Testis (tissue), 3 donors: ENCODE results near the gene LTBP1. TPM values are rescaled to one million over a fixed set of nuclear protein-coding genes. Genes with fewer than 3 reads are reported as not detected.
"Not testable (repeated sequence)": the region's sequence is repeated elsewhere in the genome, so short reads cannot be mapped to it uniquely, and the experiment has no call there.

Experiments
- DNase-seq: peaks from one replicate; pipeline ENCODE4 v3.0.0-alpha.2; 2019
- H3K27ac ChIP-seq, 2 donors: fragments of 200-600 bp; sonication (generic); one replicate each; pipeline ENCODE4 v1.5.1; 2019
- H3K27me3 ChIP-seq: fragments of 200-600 bp; sonication (generic); one replicate; pipeline ENCODE4 v1.5.1; 2019
- H3K36me3 ChIP-seq: fragments of 200-600 bp; sonication (generic); one replicate; pipeline ENCODE4 v1.5.1; 2017; ENCODE audit warnings: low read depth; ENCODE audit errors: missing control alignments
- H3K4me1 ChIP-seq: fragments of 200-600 bp; sonication (generic); one replicate; pipeline ENCODE4 v1.5.1; 2019
- H3K4me3 ChIP-seq, 2 donors: fragments of 200-600 bp; sonication (generic); one replicate each; pipeline ENCODE4 v1.5.1; 2017 to 2019
- H3K9me3 ChIP-seq: fragments of 200-600 bp; sonication (generic); one replicate; pipeline ENCODE4 v1.5.1; 2017
- CTCF ChIP-seq, 3 experiments: fragments of 450-650 bp in 2 of 3; fragments of 200-600 bp in 1 of 3; sonication (generic) in 1 of 3; IDR thresholded peaks; one replicate each; pipeline ENCODE4 v1.5.1; 2016 to 2019; ENCODE audit warnings: antibody characterized with exemption in 3 of 3, mild to moderate bottlenecking in 2 of 3, moderate library complexity in 1 of 3
- POLR2A ChIP-seq: fragments of 450-650 bp; IDR thresholded peaks from one replicate; pipeline ENCODE4 v1.6.1; 2017; ENCODE audit warnings: antibody characterized with exemption, mild to moderate bottlenecking, moderate library complexity
- WGBS, 2 donors: methylation state at CpG; one replicate each; pipeline ENCODE4 v1.1.5; 2018; 5-methylcytosine and 5-hydroxymethylcytosine counted together
- intact Hi-C: fragments of 100-400 bp; cut with DNase I; formaldehyde crosslinking; loops from one replicate; pipeline ENCODE4 v1.15.1; 2023; ENCODE audit warnings: low total_unique reads
- polyA plus RNA-seq: library from polyadenylated mRNA; stranded (reverse); fragments of 350-450 nt; fragmentation: Illumina TruSeq; extraction: RNeasy Lipid Tissue Mini Kit (QIAGEN cat#74804); gene quantifications from one replicate; pipeline ENCODE4 v1.2.3, GENCODE V29; 2014; ENCODE audit warnings: low read depth, low replicate concordance; ENCODE audit not compliant: insufficient read depth
- total RNA-seq, 2 donors: library from RNA; depleted of rRNA; stranded (reverse); fragments of >200 nt; gene quantifications; one replicate each; pipeline ENCODE4 v1.2.3, GENCODE V29; 2016

The LTBP1 gene
- total and polyA plus RNA-seq, 3 donors from 2014 or later: 39.6 to 51.5 (median 44.0) TPM

GRCh38 chr2:32910883-32911598, 35.7 kb upstream of the LTBP1 start:
- Histone ChIP-seq H3K9me3 (no peaks in the 10 kb centered on the region), H3K27ac (no peak overlapping the region), H3K36me3 (no peaks in the 10 kb centered on the region), H3K4me1 (no peaks in the 10 kb centered on the region), H3K27me3 (no peaks in the 10 kb centered on the region), H3K4me3 (no peak overlapping the region)
- no peak for DNase-seq
- intact Hi-C loops: no loop called here
- no peak for TF ChIP-seq POLR2A
- no peak for TF ChIP-seq CTCF (IDR thresholded peaks at IDR 0.05)
- WGBS, 2 donors: 91 to 93% methylated on average over 8 of the region's 8 CpGs

- TF ChIP-seq CTCF (IDR thresholded peaks at IDR 0.05) (no peak), POLR2A (no peak)
- Histone ChIP-seq H3K27ac (no peak overlapping the region), H3K4me3 (no peak overlapping the region), H3K36me3 (no peaks in the 10 kb centered on the region), H3K4me1 (no peaks in the 10 kb centered on the region), H3K9me3 (no peaks in the 10 kb centered on the region), H3K27me3 (no peaks in the 10 kb centered on the region)
- WGBS, 2 donors: 90 to 98% methylated on average over 1 of the region's 1 CpG
- intact Hi-C loops: no loop called here
- DNase-seq: no peak
Measured at GRCh38 chr2:32915694-32916093, 31.1 kb upstream of the LTBP1 start.

- 85 to 90% methylated on average over 6 of the region's 6 CpGs for WGBS, 2 donors
- Histone ChIP-seq H3K27me3 (no peaks in the 10 kb centered on the region), H3K9me3 (no peaks in the 10 kb centered on the region), H3K27ac (no peak overlapping the region), H3K4me3 (no peak overlapping the region), H3K4me1 (no peaks in the 10 kb centered on the region), H3K36me3 (no peaks in the 10 kb centered on the region)
- DNase-seq: no peak
- TF ChIP-seq CTCF (IDR thresholded peaks at IDR 0.05) (no peak), POLR2A (no peak)
- intact Hi-C loops: no loop called here
Measured at GRCh38 chr2:32918774-32919173, 28.0 kb upstream of the LTBP1 start.

- H3K4me1 ChIP-seq, DNase-seq, H3K27ac ChIP-seq, H3K36me3 ChIP-seq, H3K9me3 ChIP-seq, H3K27me3 ChIP-seq, H3K4me3 ChIP-seq, intact Hi-C loops: not testable (repeated sequence)
- 94% methylated on average over 6 of the region's 6 CpGs for WGBS, 2 donors
Measured at GRCh38 chr2:32919901-32920300, 26.9 kb upstream of the LTBP1 start.

- H3K36me3 ChIP-seq, H3K27ac ChIP-seq, DNase-seq, H3K9me3 ChIP-seq, H3K4me3 ChIP-seq, H3K4me1 ChIP-seq, intact Hi-C loops, H3K27me3 ChIP-seq: not testable (repeated sequence)
- WGBS, 2 donors: 90 to 98% methylated on average over 5 of the region's 5 CpGs
Measured at GRCh38 chr2:32921486-32921885, 25.3 kb upstream of the LTBP1 start.

- TF ChIP-seq CTCF (IDR thresholded peaks at IDR 0.05): no peak
- no peak overlapping the region for H3K4me3 ChIP-seq
- no peaks in the 10 kb centered on the region for H3K9me3 ChIP-seq
- H3K36me3 ChIP-seq: no peaks in the 10 kb centered on the region
- DNase-seq: no peak
- no peak overlapping the region for H3K27ac ChIP-seq
- no peaks in the 10 kb centered on the region for H3K4me1 ChIP-seq
- WGBS, 2 donors: 88 to 93% methylated on average over 1 of the region's 1 CpG
- intact Hi-C loops: no loop called here
- no peaks in the 10 kb centered on the region for H3K27me3 ChIP-seq
Measured at GRCh38 chr2:32922501-32922900, 24.3 kb upstream of the LTBP1 start.
